T-cell (primary cell): ENCODE results near the gene ASB1. TPM values are rescaled to one million over a fixed set of nuclear protein-coding genes. Genes with fewer than 3 reads are reported as not detected.

Experiments
- ATAC-seq, 4 experiments: fragments of 200-7000 bp in 3 of 4; fragments of 150-1000 bp in 1 of 4; cut with Tn5 transposase; replicated peaks in 1 of 4; 1 replicate in 3 of 4; 2 replicates in 1 of 4; pipeline ENCODE4 v1.10.0; 2021; ENCODE audit warnings: moderate library complexity in 3 of 4, mild to moderate bottlenecking in 2 of 4, moderate number of reproducible peaks in 1 of 4
- CTCF ChIA-PET, 2 donors: fragments of 300-600 bp; sonication (Branson Sonifier 250); formaldehyde crosslinking; loops; one replicate each; lab custom pipeline; 2022; ENCODE audit warnings: antibody characterized with exemption in 2 of 2; lab: Charles Lee
- POLR2A ChIA-PET, 2 donors: fragments of 300-600 bp; sonication (Branson Sonifier 250); formaldehyde crosslinking; loops; one replicate each; lab custom pipeline; 2022; ENCODE audit warnings: antibody characterized with exemption in 2 of 2; lab: Charles Lee
- DNase-seq, 35 experiments: peaks; one replicate each; pipeline versions ENCODE4 v3.0.0 to v3.0.0-alpha.2; 2013 to 2023
- H3K27ac ChIP-seq: one replicate; pipeline ENCODE4 v1.5.1; 2013; ENCODE audit warnings: low read length
- H3K27me3 ChIP-seq, 2 experiments: replicated peaks in 1 of 2; 1 replicate in 1 of 2; 2 replicates in 1 of 2; pipeline versions ENCODE4 v1.6.1 to v1.7.0; 2013; ENCODE audit warnings: low read length in 1 of 2, mixed read lengths in 1 of 2; ENCODE audit not compliant: control insufficient read depth in 2 of 2, insufficient read depth in 2 of 2; ENCODE audit errors: extremely low read depth in 1 of 2
- H3K36me3 ChIP-seq, 2 donors: 1 replicate in 1 of 2; 2 replicates in 1 of 2; pipeline versions ENCODE4 v1.6.1 to v1.7.0; 2013; ENCODE audit warnings: low read length in 1 of 2; ENCODE audit not compliant: control insufficient read depth in 2 of 2, insufficient read depth in 1 of 2; ENCODE audit errors: extremely low read depth in 1 of 2
- H3K4me1 ChIP-seq, 2 experiments: 1 replicate in 1 of 2; 2 replicates in 1 of 2; pipeline versions ENCODE4 v1.6.1 to v1.7.0; 2013; ENCODE audit warnings: low read length in 2 of 2, mixed read lengths in 1 of 2; ENCODE audit not compliant: insufficient read depth in 2 of 2, control insufficient read depth in 1 of 2; ENCODE audit errors: extremely low read depth in 1 of 2
- H3K4me3 ChIP-seq, 2 donors: 1 replicate in 1 of 2; 2 replicates in 1 of 2; pipeline versions ENCODE4 v1.5.1 to v1.7.0; 2013; ENCODE audit warnings: mild to moderate bottlenecking in 2 of 2, low read length in 1 of 2, moderate library complexity in 1 of 2; ENCODE audit not compliant: control insufficient read depth in 1 of 2; ENCODE audit errors: extremely low read depth in 1 of 2
- H3K9me3 ChIP-seq: 2 replicates; pipeline ENCODE4 v1.7.0; 2013
- H3K27ac Mint-ChIP-seq, 2 donors: one replicate each; pipeline ENCODE4 v1.8.0; 2020 to 2021; ENCODE audit warnings: mild to moderate bottlenecking in 2 of 2, mixed read lengths in 2 of 2
- H3K27me3 Mint-ChIP-seq, 2 donors: one replicate each; pipeline ENCODE4 v1.8.0; 2021 to 2022; ENCODE audit warnings: mixed read lengths in 2 of 2
- H3K36me3 Mint-ChIP-seq: one replicate; pipeline ENCODE4 v1.8.0; 2021; ENCODE audit warnings: mixed read lengths
- H3K4me1 Mint-ChIP-seq, 3 donors: one replicate each; pipeline ENCODE4 v1.8.0; 2020 to 2022; ENCODE audit warnings: mixed read lengths in 3 of 3, mild to moderate bottlenecking in 1 of 3
- H3K4me3 Mint-ChIP-seq, 3 donors: one replicate each; pipeline ENCODE4 v1.8.0; 2020 to 2022; ENCODE audit warnings: mild to moderate bottlenecking in 3 of 3, mixed read lengths in 3 of 3, moderate library complexity in 3 of 3
- H3K9me3 Mint-ChIP-seq, 3 donors: one replicate each; pipeline ENCODE4 v1.8.0; 2020 to 2022; ENCODE audit warnings: mixed read lengths in 3 of 3
- WGBS: methylation state at CpG from one replicate; pipeline ENCODE4 v1.1.5; 2013; ENCODE audit warnings: missing lambda C conversion rate; ENCODE audit not compliant: insufficient coverage; 5-methylcytosine and 5-hydroxymethylcytosine counted together
- total RNA-seq, 35 experiments: library from RNA in 6 of 35; stranded (reverse) in 6 of 35; fragments of 120-200 nt in 1 of 35; gene quantifications; one replicate each; pipeline versions ENCODE4 v1.2.1 to v1.2.4 and lab custom pipeline; 2013 to 2026

Gene ASB1
- total RNA-seq, 5 donors from 2014 or later (not counting 1 experiment from before 2014, with no cell fraction given): 28.6 to 44.1 (median 42.3) TPM

DNA sequence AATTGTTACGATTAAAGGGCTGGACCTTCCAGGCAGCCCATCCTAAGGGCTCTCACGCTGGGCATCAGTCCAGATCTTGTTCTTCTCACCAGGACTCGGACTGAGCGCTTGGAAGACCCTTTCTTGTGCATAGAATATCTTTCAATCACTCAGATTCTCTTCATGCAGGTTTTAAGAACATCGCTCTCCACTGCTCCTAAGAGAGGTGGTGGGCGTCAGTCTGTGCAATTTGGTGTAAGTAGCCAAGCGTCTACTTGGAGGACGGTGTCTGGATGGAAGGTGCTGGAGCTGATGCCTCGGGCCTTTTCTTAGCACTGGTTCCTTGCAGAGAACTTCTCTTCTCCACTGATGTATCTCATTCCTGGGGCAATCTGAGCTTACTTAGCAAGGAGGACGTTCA lies 68.7 kb downstream of the ASB1 start:
- Histone ChIP-seq H3K27me3 (peaks cover 0 to 19% of the 10 kb centered on the region in 2 experiments), H3K4me3 (no peak overlapping the region), H3K36me3 (no peaks in the 10 kb centered on the region), H3K9me3 (no peaks in the 10 kb centered on the region), H3K27ac (no peak overlapping the region), H3K4me1 (peaks cover 25 to 27% of the 10 kb centered on the region in 2 experiments)
- Mint-ChIP-seq H3K9me3 (no peaks in the 10 kb centered on the region), H3K4me3 (peak overlapping the region in 1 of 3 donors; percentile 69), H3K27ac (peak overlapping the region in 1 of 2 donors; percentile 85), H3K36me3 (no peaks in the 10 kb centered on the region), H3K27me3 (no peaks in the 10 kb centered on the region), H3K4me1 (peaks cover 26 to 38% (median 30%) of the 10 kb centered on the region in 3 donors)
- DNase-seq (no peak), ATAC-seq (no peak)
- WGBS: 85% methylated on average over 4 of the region's 10 CpGs
- POLR2A ChIA-PET: no interaction called here
- CTCF ChIA-PET: no interaction called here

DNA sequence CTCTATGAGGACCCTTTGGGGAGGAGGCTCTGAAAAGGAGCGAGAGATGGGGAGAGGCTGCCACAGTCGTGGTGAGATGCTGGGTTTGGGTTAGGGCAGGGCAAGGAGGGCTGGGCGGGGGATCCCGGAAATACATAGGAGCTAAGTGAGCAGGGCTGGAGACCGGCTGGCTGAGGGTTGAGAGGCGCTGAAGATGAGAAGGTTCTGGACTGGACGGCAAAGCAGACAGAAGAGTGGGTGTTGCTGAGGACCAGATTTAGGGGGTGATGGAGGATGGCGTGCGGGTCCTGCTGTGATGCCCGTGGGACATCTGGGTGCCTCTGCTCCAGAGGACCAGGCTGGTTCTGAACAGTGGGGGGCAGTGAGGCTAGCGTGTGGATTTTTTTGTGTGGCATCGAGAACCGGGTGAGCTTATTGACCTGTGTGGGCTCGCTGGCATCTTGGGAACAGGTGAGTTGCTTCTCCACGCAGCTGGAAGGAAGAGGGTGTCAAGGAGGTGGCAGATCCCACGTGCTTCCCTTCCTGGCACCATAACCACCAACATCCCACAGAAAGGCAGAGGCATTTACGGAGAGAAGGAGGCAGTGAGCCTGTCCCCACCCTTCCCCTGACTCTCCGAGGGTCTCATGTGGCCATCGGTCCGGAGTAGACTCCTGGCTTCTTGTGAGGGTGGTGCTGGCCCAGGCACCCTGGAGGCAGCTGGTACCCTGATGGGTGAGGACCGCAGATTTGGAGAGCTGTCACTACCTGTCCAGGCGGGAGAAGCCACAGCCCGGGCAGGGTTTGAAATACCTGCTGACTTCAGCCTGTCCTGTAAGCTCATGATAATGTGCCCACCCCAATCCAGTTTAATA lies 70.3 kb downstream of the ASB1 start:
- CTCF ChIA-PET: interaction anchor here in 1 of 2 donors (0.5 kb wide), 1 partner anchor 318 kb away, joined by 3 read pairs; no protein-coding TSS in a partner anchor
- H3K27me3 Mint-ChIP-seq: no peaks in the 10 kb centered on the region

DNA sequence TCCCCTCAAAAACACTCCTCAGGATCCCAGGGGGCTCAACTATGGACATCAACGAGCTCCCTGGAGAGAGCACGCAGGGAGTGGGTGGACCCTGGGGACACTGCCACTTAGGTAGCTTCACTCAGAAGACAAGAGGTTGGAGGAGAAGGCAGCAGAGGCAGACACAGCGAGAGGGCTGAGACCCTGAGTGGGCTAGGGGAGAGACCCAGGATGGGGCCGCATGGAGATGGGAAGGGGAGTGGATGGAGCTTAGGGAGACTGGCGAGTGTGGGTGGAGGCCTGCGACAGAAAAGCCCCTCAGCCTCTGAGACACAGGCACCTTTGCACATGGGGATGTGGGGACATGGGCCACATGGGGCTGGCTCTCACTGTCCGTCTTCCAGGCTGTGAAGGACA lies 70.9 kb downstream of the ASB1 start:
- no peak overlapping the region for H3K27ac Mint-ChIP-seq
- CTCF ChIA-PET: no interaction called here

More for the DNA sequence above, 70.3 kb downstream of the ASB1 start:
- Histone ChIP-seq H3K27ac (no peak overlapping the region), H3K36me3 (no peaks in the 10 kb centered on the region), H3K27me3 (peaks cover 0 to 19% of the 10 kb centered on the region in 2 experiments), H3K4me3 (no peak overlapping the region), H3K9me3 (no peaks in the 10 kb centered on the region), H3K4me1 (peaks cover 25 to 27% of the 10 kb centered on the region in 2 experiments)
- H3K4me3 Mint-ChIP-seq: no peak overlapping the region
- POLR2A ChIA-PET: no interaction called here
- WGBS: 83% methylated on average over 16 of the region's 23 CpGs
- H3K27ac Mint-ChIP-seq: no peak overlapping the region
- H3K36me3 Mint-ChIP-seq: no peaks in the 10 kb centered on the region
- H3K4me1 Mint-ChIP-seq: peaks cover 26 to 34% (median 29%) of the 10 kb centered on the region in 3 donors
- no peak for DNase-seq
- no peaks in the 10 kb centered on the region for H3K9me3 Mint-ChIP-seq
- ATAC-seq: no peak

DNA sequence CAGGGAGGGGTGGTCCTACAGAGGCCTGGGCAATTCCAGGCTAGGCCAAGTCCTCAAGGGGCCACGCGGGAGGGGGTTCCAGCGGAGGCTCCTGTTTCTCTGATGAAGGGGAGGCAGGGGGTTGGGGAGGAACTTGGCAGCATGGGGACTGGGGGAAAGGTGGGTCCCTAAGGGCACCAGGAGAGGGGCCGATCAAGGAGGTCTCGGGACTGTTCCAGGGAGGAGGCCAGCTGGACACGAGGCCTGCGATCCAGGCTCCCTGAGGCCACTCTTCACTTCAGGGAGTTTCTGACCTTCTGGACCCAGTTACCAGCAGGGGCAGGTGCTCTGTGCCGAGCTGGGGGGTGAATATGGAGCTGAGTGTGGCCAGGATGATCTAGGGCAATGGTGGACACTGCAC lies 71.5 kb downstream of the ASB1 start:
- no peaks in the 10 kb centered on the region for H3K36me3 Mint-ChIP-seq
- CTCF ChIA-PET: no interaction called here
- DNase-seq: no peak

More for the DNA sequence above, 70.9 kb downstream of the ASB1 start:
- DNase-seq (no peak), ATAC-seq (no peak)
- no peak overlapping the region for H3K4me3 Mint-ChIP-seq
- H3K4me1 Mint-ChIP-seq: peaks cover 25 to 27% (median 26%) of the 10 kb centered on the region in 3 donors
- H3K36me3 Mint-ChIP-seq: no peaks in the 10 kb centered on the region
- no peak overlapping the region for H3K27ac ChIP-seq
- H3K27me3 ChIP-seq: peaks cover 0 to 19% of the 10 kb centered on the region in 2 experiments
- H3K27me3 Mint-ChIP-seq: no peaks in the 10 kb centered on the region
- no peaks in the 10 kb centered on the region for H3K9me3 ChIP-seq
- no peak overlapping the region for H3K4me3 ChIP-seq
- no peaks in the 10 kb centered on the region for H3K36me3 ChIP-seq
- WGBS: 85% methylated on average over 5 of the region's 7 CpGs
- H3K4me1 ChIP-seq: peaks cover 25 to 27% of the 10 kb centered on the region in 2 experiments
- H3K9me3 Mint-ChIP-seq: no peaks in the 10 kb centered on the region
- POLR2A ChIA-PET: no interaction called here

DNA sequence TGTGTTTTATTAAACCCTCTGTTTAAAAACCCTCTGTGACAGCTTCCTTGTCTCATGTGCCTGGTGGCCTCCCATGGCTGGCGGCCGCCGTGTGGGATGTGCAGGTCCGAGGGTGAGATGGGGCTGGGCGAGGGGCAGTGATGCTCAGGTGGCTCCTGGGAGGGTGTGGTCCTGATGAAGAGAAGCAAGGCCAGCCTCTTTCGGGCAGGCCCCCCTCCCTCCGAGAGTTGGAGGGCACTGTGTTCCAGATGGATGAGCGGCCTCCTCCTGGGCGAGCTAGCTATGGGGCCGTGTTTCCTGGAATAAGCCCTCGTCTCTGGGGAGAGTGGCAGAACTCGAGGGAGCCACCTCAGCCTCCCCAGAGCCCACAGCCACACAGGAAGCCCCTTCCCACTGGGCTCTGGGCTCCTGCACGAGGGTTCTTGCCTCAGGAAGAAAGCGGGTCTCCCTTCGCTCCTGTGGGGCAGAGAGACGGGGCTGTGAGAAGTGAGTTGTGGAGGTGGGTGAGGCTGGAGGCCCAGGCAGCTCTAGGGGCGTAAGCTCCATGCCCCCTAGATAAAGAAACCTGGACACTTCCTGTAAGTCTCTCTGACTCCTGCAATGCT lies 72.1 kb downstream of the ASB1 start:
- Mint-ChIP-seq H3K36me3 (no peaks in the 10 kb centered on the region), H3K4me1 (peaks cover 15 to 18% (median 17%) of the 10 kb centered on the region in 3 donors), H3K27me3 (no peaks in the 10 kb centered on the region), H3K27ac (no peak overlapping the region), H3K9me3 (no peaks in the 10 kb centered on the region), H3K4me3 (no peak overlapping the region)
- Histone ChIP-seq H3K4me3 (no peak overlapping the region), H3K9me3 (no peaks in the 10 kb centered on the region), H3K27ac (no peak overlapping the region), H3K27me3 (peaks cover 0 to 19% of the 10 kb centered on the region in 2 experiments), H3K36me3 (no peaks in the 10 kb centered on the region), H3K4me1 (peaks cover 13 to 16% of the 10 kb centered on the region in 2 experiments)
- ChIA-PET POLR2A (no interaction called here), CTCF (interaction anchor here in 1 of 2 donors (0.6 kb wide), 1 partner anchor 1119 kb away, joined by 3 read pairs; no protein-coding TSS in a partner anchor)
- ATAC-seq (no peak), DNase-seq (no peak)
- WGBS: 87% methylated on average over 9 of the region's 17 CpGs

More for the DNA sequence above, 71.5 kb downstream of the ASB1 start:
- Histone ChIP-seq H3K4me3 (no peak overlapping the region), H3K27me3 (peaks cover 0 to 19% of the 10 kb centered on the region in 2 experiments), H3K27ac (no peak overlapping the region), H3K36me3 (no peaks in the 10 kb centered on the region), H3K9me3 (no peaks in the 10 kb centered on the region), H3K4me1 (peaks cover 19 to 22% of the 10 kb centered on the region in 2 experiments)
- no peaks in the 10 kb centered on the region for H3K27me3 Mint-ChIP-seq
- H3K27ac Mint-ChIP-seq: no peak overlapping the region
- H3K4me3 Mint-ChIP-seq: no peak overlapping the region
- POLR2A ChIA-PET: no interaction called here
- no peak for ATAC-seq
- no peaks in the 10 kb centered on the region for H3K9me3 Mint-ChIP-seq
- H3K4me1 Mint-ChIP-seq: peaks cover 20 to 23% (median 23%) of the 10 kb centered on the region in 3 donors
- 91% methylated on average over 5 of the region's 8 CpGs for WGBS

DNA sequence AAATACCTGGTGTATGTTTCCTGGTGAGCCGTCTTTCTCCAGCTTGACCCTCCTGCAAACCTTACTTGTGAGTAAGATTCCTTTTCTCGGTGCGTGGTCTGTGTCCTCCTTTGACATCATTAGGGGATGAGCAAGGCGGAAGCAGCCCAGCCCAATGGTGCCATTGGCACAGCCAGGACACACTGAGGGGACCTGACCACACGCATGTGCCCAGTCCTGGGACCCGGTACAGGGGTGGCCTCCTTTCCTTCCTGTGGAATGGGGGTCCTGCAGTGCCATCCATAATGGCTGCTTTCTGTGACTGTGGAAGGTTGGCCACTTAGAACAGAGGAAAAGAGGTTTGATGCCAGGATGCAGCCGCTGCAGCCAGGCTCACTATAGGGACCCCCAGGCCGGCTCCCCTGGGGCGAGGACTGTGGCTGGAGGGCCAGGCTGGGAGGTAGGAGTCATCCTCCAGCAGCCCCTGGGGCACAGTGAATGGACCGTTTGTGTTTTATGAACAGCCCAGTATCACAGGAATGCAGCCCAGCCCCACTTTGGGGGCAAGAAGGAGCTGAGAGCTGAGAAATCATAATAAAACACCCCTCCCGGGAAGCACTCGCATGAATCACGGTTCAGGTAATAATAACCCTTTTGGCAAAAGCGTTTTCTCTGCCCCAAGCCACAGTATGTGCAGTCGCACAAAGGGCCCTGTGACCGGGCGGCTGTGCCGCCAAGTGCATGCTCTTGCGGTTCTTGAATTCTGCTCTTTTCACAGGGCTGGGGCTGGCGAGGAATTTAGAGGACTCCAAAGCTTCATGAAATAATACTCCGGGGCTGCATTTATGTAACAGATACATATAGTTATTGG lies 73.2 kb downstream of the ASB1 start:
- peaks cover 3 to 6% (median 6%) of the 10 kb centered on the region in 3 donors for H3K4me1 Mint-ChIP-seq
- H3K9me3 Mint-ChIP-seq: no peaks in the 10 kb centered on the region
- no peak overlapping the region for H3K27ac Mint-ChIP-seq
- H3K4me3 Mint-ChIP-seq: no peak overlapping the region
- no peaks in the 10 kb centered on the region for H3K36me3 ChIP-seq
- 85% methylated on average over 13 of the region's 21 CpGs for WGBS
- CTCF ChIA-PET: no interaction called here
- no peak overlapping the region for H3K4me3 ChIP-seq
- no peaks in the 10 kb centered on the region for H3K36me3 Mint-ChIP-seq
- ATAC-seq (no peak), DNase-seq (no peak)
- POLR2A ChIA-PET: no interaction called here
- peaks cover 0 to 10% of the 10 kb centered on the region in 2 experiments for H3K27me3 ChIP-seq
- peaks cover 2 to 4% of the 10 kb centered on the region in 2 experiments for H3K4me1 ChIP-seq
- no peaks in the 10 kb centered on the region for H3K27me3 Mint-ChIP-seq
- no peak overlapping the region for H3K27ac ChIP-seq
- H3K9me3 ChIP-seq: no peaks in the 10 kb centered on the region
